Esophagus muscularis mucosa (tissue), 3 donors: ENCODE results near the gene GRIK1.

Experiments used
- CTCF ChIP-seq, 3 experiments: fragments of 200-600 bp in 2 of 3; fragments of 450-650 bp in 1 of 3; sonication (generic) in 2 of 3; IDR thresholded peaks; one replicate each; pipeline ENCODE4 v1.5.1; 2017 to 2019; ENCODE audit warnings: antibody characterized with exemption in 3 of 3, mild to moderate bottlenecking in 2 of 3, moderate library complexity in 1 of 3
- POLR2A ChIP-seq: fragments of 450-650 bp; IDR thresholded peaks from one replicate; pipeline ENCODE4 v1.6.1; 2017; ENCODE audit warnings: antibody characterized with exemption, moderate library complexity, mild to moderate bottlenecking, low read depth

DNA sequence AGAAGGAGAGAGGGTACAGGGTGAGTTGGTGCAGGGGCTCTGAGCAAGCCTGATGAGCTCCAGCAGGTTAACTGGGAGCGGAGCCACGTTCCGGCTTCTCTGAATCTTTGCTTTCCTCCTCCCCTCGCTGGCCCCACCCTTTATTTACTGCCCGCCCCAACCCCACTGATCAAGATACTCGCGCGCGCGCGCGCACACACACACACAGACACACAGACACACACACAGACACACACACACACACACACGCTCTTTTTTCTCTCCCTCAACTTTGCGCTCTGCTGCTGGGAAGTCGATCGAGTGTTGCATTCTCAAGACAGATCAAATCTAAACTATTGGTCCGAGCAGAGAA lies at the start of gene GRIK1:
- TF ChIP-seq POLR2A (no peak), CTCF (IDR thresholded peaks at IDR 0.05) (no peak)
